Brain pericyte (primary cell): Measurements from ENCODE around the gene ARFGAP2.

Experiments
- DNase-seq: peaks from one replicate; pipeline ENCODE4 v3.0.0-alpha.2; 2012; ENCODE audit warnings: low read depth, low spot score

ARFGAP2 gene

DNA sequence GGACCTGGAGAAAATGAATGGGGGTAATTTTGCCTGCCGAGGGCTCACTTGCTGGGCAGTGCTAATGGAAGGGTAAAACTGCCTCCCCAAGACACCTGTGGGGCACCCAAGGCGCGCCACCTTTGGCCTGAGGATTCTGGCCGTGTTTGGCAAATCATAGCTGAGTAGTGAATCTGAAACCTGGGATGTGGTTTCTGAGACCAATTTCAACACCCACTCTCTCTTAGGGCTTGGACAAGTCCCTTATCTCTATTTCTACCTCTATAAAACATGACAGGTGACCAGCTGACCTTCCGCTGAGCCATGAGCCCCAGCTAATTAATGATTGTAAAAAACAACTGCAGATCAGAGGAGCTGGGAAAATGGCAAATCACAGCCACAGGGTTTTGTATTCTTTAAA, 11.0 kb upstream of the ARFGAP2 start:
- DNase-seq = no peak

DNA sequence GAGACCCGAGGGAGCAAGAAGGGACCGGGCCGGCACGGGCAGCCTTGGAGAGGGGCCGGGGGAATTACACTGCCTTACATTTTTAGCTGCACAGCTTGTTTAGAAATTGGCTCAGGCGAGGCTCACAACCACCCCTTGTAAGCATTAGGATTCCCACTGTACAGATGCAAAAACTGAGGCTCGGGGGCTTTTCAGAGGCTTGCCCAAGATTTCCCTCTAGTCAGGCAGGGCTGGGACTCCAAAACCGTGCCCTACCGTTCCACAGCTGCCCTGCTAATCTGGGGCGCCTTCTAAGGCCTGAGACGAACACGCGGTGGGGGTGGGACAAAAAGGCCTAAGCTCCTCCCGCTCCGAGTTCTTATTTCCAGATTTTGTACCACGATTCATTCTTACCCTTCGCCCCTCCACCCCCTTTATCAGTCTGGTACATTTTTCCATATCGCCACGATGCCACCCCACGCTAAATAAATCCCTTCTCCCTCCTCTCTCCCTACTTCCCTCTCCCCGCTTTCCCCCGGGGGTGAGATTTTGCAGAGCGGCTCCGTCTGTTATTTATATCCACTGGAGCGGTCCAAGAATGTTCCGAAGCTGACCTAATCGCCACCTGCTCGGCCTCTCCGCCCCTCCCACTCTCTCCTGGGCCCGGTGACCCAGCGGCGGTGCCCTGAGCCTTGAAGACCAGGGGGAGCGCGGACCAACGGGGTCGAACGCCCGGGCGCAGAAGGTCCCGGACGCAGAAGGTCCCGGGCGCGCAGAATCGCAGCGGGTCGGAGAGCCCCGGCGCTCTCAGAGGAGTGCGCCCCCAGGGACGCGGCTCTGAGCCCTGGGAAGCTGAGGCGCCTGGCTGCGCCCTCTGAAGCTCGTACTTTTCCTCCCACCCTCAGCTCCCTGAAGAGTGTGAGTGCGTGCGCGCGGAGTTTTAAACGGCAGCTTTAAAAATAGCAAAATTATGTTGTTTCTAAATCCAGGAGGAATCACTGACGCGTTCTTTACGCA, 10.3 kb upstream of the ARFGAP2 start:
- no peak for DNase-seq

DNA sequence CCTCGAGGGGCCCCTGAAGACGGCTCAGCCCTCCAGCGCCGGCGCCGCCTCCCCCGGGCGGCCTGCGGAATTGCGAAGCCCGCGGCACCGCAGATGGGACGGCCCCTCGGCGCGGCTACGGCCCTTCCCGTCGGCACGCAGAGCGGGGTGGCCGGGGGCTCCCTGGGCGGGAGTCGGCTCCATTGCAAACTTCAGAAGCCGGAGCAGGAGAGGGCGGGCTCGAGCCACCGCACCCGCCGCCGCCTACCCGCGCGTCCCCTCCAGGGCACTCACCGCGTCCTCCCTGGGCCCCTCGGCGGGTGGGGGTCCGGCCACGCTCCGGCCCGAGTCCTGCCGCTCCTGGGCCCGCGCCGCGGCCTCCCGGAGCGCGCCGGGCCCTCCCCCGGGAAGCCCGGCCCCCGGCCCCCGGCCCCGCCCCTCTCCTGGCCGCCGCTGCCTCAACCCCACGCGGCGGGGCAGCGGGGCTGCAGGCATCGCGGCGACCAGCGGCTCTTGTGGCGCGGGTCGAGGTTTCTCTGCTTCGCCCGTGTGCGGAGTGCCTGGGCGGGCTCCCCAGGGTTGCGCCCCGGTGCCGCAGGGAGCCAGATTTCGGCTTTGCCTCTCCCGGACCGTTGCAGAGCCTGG, 9.5 kb upstream of the ARFGAP2 start, which contains the start of gene PACSIN3:
TSS of gene PACSIN3 (minus strand) at position 359 of the 624 bp plus-strand sequence. CDS start 3,707 bp downstream, outside the sequence.
- DNase-seq = no peak

DNA sequence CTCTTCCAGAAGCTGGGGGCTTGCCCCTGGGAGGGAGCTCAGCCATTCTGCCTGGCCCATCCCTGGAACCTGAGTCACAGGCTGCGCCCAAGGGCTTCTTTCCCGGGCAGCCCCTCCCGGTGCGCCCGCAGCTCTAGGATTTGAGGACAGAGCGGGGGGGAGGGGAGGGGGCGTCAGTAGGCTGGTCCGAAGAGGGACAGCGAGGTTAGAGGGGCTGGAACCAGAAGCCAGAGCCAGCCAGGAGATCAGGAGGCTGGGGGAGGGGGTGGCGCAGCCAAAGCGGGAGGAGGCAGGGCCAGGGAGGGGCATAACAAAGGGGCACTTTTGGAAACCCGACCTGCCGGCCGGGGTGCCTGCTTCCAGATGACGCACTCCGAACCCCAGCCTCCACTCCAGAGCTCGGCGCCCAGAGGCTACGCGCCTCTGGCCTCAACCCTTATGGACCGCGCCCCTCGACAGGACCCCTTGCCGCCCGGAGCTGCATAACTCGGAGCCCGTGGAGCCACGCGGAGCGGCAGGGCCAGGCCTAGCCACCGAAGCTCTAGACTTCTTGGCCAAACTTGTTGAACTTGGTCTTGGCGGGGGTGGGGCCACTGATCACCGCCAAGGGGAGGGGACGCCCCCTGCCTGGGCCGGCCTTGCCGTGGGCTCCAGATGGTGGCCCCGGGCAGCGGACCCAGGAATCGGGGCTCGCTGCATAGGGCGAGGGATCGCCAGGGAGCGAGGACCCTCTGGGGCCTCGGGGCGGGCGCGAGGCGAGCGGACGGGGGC, 8.8 kb upstream of the ARFGAP2 start:
- no peak for DNase-seq

DNA sequence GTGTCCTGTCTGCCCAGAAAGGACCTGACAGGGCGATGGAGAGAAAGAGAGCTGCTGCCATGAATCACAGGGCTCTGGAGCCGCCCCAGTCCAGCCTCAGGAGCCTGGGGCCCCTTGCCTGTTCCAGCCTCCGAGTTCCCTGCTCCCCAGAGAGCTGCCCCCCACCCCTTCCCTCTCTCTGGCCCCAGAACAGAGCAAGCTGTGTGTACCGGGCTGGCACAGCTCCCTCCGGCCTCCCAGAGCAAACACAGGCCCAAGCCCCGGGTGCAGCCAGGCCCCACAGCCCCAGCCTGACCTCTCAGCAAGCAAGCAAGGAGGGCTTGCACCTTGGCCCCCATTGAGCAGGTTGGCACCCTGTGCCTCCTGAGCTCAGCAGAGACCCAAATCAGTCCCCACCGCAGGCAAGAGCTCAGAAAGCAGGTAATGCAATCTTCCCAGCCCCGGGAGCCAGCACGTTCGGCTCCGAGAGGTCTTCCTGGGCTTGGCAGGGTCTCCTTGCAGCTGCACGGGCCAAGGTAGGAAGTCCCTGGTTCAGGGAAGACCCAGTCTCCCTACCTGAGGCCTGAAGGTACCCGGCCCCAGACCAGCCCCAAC, 8.1 kb upstream of the ARFGAP2 start:
- no peak for DNase-seq

DNA sequence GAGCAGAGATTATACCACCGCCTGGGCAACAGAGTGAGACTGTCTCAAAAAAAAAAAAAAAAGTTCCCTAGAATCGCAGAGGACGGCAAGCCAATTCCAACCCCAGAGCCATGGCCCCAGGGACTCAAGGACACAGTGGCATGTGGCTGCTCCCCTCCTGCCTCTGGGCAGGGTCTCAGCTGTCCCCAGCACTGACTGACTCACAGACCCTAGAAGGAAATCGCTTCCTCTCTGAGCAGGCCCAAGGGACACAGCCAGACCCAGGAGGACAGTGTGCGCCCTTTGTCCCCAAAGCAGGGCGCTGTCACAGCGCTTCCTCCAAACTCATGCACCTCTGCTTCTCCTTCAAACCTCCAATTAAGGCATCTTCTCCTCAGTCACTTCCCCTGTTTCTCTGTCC, 7.3 kb upstream of the ARFGAP2 start:
- no peak for DNase-seq

DNA sequence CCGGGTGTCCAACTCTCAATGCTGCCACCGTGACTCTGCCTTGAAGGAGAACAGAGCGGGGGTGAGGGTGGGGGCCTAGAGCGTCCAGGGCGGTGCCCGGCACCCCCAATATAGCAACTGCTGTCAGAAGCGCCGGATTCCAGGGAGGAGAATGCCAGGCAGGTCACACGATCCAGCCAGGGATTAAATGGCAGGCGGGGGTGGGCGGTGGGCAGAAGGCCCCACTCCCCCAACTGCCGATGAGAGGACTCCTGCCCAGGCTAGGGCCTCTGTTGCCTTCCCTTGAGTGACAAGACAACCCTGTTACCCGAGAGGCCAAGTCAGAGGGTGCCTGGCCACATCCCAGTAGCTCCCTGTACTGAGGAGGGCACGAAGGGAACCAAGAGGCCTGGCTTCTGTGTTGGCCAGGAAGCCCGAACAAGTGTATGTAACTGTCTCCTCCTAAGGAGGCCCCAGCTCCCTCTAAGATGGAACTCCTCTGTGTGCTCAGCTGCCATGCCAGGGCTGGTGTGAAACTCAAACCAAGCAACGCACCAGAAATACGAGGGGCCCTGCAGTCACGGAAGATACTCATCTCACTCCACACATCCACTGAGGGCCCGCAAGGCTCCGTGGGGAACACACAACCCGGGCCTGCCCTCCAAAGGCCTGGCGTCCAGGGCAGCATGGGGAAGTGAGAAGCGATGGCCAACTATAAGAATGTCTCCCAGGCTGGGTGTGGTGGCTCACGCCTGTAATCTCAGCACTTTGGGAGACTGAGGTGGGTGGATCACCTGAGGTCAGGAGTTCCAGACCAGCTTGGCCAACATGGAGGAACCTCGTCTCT, 6.6 kb upstream of the ARFGAP2 start:
- DNase-seq = no peak

DNA sequence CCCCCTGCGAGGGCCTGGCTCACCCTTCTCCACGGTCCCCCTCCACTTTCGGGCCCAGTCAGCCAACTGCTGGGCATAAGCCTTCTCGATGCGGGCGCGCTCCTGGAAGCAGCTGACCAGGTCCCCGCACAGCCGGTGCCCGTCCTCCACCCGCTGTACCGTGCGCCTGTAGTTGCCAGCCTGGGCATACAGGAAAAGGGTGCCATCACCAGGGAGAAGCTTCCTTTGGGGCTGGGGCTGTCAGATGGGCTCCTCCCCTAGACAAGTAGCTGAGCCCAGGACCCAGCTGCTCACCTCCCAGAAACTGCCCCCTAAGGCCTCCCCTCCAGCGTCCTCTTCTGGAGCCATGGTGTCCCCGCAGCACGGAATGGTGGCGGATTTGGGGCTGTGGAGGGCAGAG, 5.7 kb upstream of the ARFGAP2 start:
- no peak for DNase-seq

DNA sequence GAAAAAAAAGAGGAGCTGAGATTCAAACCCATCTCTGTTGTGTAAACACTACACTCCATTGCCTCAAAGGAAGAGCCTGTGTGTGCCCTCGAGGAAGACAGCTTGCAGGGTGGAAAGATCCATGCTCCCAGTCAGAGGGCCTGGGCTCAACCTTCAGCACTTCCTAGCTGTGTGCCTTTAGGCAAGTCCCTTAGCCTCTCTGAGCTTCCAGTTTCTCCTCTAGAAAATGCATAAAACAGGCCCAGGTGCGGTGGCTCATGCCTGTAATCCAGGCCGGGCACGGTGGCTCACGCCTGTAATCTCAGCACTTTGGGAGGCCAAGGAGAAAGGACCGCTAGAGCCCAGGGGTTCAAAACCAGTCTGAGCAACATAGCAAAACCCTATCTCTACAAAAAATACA, 4.6 kb upstream of the ARFGAP2 start:
- DNase-seq = no peak

DNA sequence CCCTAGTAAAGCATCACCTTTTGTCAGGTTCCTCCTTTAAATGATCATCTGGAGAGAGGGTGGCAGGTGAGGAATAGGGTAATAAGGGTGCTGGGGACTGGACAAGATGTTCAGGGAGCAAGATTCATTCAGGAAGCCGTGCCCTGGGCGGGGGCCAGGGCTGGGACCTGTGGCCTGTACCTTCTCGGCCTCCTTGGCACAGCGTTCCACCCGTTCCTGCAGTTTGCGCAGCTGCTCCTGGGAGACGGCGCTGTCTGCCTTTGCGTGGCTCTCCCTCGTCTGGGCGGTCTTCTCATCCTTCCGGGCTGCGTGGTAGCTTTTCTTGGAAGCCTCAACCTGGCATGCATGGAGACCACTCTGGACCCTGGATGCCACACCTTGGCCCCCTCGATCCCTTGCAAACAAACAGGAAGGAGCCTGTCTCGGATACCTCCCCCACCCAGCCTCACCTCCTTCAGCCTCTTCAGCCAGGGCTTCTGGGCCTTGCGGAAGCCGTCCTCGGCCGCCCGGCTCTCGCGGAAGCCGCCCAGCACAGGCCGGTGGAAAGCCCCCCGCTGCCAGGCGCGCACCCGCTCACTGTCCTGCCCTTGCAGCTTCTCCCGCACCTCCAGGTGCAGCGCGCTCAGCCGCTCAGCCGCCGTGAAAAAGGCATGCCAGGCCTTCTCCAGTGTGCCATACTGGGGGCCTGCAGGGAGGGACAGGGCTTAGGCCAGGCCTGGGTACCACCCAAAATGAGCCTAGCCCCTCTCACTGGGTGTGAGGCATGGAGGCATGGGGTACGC, 3.5 kb upstream of the ARFGAP2 start:
- no peak for DNase-seq

DNA sequence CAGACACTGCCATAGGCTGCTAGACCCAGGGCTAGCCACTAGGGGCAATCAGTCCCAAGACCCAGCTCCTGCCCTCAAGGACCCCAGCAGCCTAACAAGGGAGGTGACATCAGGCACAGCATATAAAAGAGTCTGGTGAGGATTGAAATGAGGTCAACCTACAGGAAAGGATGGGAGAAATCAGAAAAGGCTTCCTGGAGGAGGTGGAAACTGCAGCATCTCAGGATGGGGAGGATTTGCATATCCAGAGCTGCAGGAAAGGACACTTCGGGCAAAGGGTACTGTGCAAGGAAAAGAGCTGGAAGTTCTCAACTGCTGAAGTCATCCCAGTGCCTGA, 2.9 kb upstream of the ARFGAP2 start:
- DNase-seq = no peak

DNA sequence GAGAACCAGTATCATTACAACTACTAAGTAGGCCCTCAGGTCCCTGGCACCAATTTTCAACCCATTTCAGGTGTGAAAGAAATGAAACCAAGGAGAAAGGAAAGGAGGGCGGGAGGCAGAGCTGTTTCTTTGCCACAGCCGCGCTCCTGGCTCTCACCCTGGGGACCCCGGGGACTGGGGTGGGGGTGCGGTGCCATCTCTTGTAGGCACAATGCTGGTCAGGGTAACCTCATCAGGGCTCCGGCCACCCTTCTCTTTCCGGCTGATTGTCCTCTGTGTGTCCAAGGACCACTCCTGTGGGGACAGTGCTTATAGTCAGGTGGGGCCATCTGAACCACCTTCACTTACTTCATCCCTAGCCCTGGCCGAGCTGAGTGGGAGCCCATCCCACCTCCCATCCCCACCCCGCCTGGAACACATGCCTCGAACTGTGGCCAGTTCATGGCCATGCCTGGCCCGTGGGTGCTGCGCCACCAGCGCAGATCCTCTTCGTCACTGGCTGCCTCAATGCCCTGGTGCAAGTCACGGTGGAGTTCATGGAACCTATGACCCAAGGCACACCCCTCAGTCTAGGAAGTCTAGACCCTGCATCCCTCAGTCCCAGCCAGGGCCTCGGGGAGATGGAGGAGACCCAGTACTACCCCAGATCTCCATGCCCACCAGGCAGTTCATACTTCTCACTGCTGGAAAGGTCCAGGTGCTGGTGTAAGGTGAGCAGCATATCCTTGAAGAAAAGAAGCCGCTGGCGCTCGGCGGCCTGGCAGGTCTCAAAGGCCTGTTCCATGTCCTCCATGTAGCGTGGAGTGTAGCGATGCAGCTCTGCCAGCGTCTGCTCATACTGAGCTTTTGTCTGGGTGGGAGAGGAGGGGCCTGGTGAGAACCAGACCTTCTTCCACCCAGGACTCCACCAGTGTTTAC, 2.3 kb upstream of the ARFGAP2 start:
- no peak for DNase-seq

DNA sequence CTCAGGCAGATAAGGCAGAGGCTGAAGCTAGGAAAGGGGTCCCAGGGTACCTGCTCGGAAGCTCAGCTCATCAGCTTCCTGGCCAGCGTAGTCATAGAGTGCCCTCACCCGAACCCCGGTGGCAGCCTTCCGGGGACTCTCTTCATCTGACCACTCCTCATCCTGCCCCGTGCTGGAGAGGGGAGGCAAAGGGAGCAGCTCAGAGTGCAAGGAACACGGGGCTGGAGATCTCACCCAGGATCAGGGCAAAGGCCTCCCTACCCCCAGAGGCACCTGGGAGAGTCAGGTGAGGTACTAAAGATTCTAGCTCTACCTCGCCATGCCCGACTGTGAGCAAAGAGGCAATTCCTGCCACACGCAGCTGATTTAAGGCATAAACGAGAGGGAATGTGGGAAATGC, 1.6 kb upstream of the ARFGAP2 start:
- no peak for DNase-seq

DNA sequence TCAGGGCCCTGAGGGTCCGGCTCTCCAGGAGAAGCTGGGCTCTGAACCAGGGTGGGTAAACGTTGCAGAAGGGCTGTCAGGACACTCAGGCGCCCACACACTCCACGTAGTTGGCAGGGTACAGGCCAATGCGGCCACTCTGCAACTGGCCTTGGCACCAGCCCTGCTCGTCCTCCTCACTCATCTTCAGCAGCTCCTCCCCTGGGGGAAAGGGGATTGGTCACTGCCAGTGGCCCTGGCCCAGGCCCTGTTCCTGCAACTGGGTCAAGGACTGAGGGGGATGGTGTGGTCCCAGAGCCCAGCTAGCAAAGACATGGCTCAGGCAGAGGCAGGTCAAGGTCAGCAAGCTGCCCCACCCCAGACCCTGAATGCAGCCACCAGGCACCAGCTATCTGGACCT, 1.2 kb upstream of the ARFGAP2 start:
- no peak for DNase-seq

DNA sequence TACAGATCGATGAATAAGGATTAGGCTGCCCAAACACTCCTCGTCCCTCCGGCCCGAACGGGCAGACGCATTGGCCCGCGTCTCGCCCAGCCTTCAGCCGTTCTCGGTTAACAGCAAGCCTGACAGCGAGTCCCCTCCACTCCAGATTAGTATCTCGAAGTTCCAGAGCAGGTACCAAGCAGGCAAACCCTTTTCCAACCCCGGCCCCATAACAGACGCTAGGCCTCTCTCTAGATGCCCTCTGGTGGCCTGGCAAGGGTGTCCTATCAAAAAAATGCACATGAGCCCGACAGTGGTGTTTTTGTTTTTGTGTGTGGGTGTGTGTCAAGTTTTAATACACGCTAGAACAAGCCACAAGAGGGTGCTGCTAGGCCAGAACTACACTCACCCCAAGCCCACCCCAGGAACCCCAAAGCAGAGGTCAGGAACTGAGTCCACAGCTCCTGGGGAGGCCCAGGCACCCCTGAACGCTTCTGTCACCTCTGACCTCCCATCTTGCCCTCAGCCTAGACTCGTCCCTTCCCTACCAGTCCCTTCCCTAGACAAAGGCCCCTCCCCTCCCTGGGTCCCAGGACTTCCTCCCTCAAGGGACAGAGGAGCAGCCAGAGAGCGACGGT, 658 bp upstream of the ARFGAP2 start:
- DNase-seq = peak; percentile 45

DNA sequence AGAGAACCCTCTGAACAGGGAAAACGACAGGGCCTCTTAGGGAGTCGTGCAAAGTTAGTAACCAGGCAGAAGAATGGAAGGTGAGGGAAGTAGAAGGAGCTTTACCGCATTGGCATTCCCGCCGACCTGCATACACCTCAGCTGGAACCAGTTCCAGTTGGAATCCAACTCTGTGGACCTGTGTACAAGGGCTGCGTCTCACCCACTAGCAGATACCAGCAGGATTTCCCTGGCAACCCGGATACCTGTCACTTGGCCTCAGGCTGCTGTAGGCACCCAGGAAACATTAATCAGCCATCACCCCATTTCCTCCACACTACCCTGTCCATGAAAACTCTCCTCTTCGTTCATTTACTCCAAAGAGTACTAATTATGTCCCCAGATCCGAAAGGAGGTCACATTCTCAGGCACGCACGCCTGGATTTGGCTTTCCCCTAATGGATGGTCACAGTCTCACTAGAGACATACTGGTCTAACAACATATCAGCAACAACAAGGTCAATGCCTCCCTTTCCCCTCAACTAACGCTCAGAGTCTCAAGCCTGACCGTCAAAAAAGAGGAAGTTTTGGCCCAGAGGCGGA, 842 bp downstream of the ARFGAP2 start:
- no peak for DNase-seq

DNA sequence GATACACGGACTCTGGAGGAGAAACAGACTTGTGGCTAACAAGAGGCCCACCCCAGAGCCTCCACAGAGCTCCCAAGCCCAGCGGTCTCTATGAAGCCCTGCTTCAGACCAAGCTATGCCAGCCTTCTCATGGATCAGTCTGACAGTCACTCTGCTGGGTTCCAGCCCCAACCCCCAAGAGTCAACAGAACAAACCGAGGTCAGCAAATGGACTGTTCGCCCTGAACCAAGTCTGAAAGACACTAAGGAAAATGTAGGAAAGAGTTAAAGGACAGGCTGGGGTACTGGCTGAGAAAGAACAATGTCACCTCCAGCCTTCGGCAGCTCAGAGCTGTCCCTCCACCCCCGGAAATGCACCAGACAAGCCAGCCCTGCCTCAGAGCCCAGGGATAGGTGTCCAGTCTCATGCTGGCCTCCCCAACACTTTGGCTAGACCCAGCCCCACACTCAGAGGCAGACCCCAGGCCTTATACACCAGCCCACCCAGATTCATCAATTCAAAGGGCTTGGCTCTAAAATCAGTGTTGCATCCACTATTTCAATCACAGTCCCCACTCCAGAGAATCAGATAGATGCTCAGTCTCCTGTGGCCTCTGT, 3.8 kb downstream of the ARFGAP2 start:
- DNase-seq = no peak

DNA sequence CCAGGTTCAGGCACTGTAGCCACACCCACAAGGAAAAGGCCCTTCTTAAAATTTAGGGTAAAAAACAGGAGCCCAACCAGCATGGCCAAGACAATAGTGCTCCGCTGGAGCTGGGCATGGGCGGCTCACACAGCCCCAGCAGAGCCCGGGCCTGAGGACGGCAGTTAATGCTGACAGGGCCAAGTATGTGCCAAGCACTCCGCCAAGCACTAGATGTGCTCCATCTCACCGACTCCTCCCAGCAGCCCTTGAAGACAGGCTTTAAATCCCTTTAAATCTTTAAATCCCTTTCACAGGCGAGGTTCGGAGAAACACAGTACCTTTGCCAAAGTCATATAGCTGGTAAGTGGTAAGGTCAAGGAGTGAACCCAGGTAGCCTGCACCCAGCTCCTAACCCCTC, 4.8 kb downstream of the ARFGAP2 start:
- no peak for DNase-seq
